Measurements from ENCODE around the gene YEATS2. TPM values are rescaled to one million over a fixed set of nuclear protein-coding genes. Genes with fewer than 3 reads are reported as not detected.

YEATS2 gene
- total and polyA plus RNA-seq, 12 donors, result 4.9 to 27.1 (median 14.0) TPM

- intact Hi-C loops (cut with DNase I), result loop anchor here in 1 of 2 donors (5.0 kb wide), 1 partner anchor 293 kb away; no protein-coding TSS in a partner anchor
- 83 to 84% (median 84%) methylated on average over 7 of the region's 7 CpGs for WGBS, 4 donors
- H3K27me3 ChIP-seq, result no peaks in the 10 kb centered on the region
- H3K36me3 ChIP-seq (replicated peaks in 1 of 2), result peaks cover 0 to 30% of the 10 kb centered on the region in 2 donors
- no peaks in the 10 kb centered on the region for H3K9me3 ChIP-seq (replicated peaks in 1 of 3)
- H3K27ac ChIP-seq, result peak overlapping the region in 1 of 5 donors; percentile 61
- TF ChIP-seq CTCF (IDR thresholded peaks at IDR 0.05) (no peak), POLR2A (IDR thresholded peaks at IDR 0.05) (no peak)
- H3K4me1 ChIP-seq (replicated peaks in 1 of 2), result peaks cover 0 to 17% of the 10 kb centered on the region in 2 donors
- H3K4me3 ChIP-seq, result no peak overlapping the region
- DNase-seq, result no peak
These were observed 67.5 kb downstream of the YEATS2 start for GRCh38 chr3:183764847-183765731.

DNA sequence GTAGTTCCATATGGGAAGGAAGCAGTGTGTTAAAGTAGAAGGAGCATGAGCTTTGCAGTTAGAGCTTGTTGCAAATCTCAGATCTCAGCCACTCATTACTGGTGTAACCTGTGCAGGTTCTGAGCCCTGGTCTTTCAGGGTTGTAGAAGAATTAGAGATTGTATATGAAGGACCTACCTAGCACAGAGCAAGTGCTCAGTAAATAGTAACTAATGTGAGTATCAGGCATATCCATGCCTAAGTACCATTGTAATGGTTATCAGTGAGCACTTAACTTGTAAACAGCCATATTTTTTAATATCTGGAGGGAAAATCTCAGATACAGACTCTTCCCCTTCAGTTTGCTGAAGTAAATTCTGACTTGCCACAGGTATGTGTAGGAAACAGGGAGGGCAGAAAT is 68.5 kb downstream of the YEATS2 start:
- no peaks in the 10 kb centered on the region for H3K9me3 ChIP-seq (replicated peaks in 1 of 3)
- no peak for TF ChIP-seq POLR2A (IDR thresholded peaks at IDR 0.05)
- TF ChIP-seq CTCF (IDR thresholded peaks at IDR 0.05), result no peak
- no peak overlapping the region for H3K4me3 ChIP-seq
- H3K4me1 ChIP-seq (replicated peaks in 1 of 2), result peaks cover 0 to 17% of the 10 kb centered on the region in 2 donors
- no peaks in the 10 kb centered on the region for H3K27me3 ChIP-seq
- intact Hi-C loops (cut with DNase I), result loop anchor here in 1 of 2 donors (5.0 kb wide), 1 partner anchor 294 kb away; no protein-coding TSS in a partner anchor
- peaks cover 0 to 21% of the 10 kb centered on the region in 2 donors for H3K36me3 ChIP-seq (replicated peaks in 1 of 2)
- H3K27ac ChIP-seq, result no peak overlapping the region
- no peak for DNase-seq

DNA sequence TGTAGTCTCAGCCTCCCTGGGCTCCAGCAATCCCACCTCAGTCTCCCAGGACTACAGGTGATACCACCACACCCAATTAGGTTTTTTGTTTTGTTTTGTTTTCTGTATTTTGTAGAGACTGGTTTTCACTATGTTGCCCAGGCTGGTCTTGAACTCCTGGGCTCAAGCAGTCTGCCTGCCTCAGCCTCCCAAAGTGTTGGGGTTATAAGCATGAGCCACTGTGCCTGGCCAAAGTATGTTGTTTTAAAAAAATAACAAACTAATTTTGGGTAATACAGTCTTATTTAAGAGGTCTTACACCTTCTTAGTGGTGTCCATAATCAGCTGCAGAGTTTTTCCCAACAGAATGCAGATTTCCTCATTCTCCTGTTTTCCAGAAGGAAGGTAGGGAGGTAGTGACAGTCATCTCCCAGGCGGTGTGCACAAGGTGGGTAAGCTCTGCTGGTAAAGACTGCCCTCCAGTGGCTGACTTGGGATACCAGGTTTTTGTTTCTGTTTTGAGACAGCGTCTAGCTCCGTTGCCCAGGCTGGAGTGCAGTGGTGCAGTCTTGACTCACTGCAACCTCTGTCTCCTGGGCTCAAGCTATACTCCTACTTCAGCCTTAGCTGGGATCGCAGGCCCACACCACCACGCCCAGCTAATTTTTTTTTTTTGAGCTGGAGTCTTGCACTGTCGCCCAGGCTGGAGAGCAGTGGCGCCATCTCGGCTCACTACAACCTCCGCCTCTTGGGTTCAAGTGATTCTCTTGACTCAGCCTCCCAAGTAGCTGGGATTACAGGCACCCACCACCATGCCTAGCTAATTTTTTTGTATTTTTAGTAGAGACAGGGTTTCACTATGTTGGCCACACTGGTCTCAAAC is 69.4 kb downstream of the YEATS2 start:
- Histone ChIP-seq H3K4me1 (replicated peaks in 1 of 2) (peaks cover 0 to 17% of the 10 kb centered on the region in 2 donors), H3K9me3 (replicated peaks in 1 of 3) (no peaks in the 10 kb centered on the region), H3K4me3 (no peak overlapping the region), H3K27ac (no peak overlapping the region), H3K36me3 (replicated peaks in 1 of 2) (peaks cover 0 to 12% of the 10 kb centered on the region in 2 donors), H3K27me3 (no peaks in the 10 kb centered on the region)
- intact Hi-C loops (cut with DNase I), result loop anchor here in 1 of 2 donors (5.0 kb wide), 1 partner anchor 295 kb away; no protein-coding TSS in a partner anchor
- peak; percentile 78 to 94 (median 85) for DNase-seq
- peak; percentile 77 to 89 (median 87) for TF ChIP-seq CTCF (IDR thresholded peaks at IDR 0.05)
- TF ChIP-seq POLR2A (IDR thresholded peaks at IDR 0.05), result no peak
- 59 to 68% (median 62%) methylated on average over 9 of the region's 9 CpGs for WGBS, 4 donors

- WGBS, 4 donors, result 88 to 91% (median 90%) methylated on average over 8 of the region's 8 CpGs
- TF ChIP-seq POLR2A (IDR thresholded peaks at IDR 0.05) (no peak), CTCF (IDR thresholded peaks at IDR 0.05) (no peak)
- Histone ChIP-seq H3K4me1 (replicated peaks in 1 of 2) (peaks cover 0 to 17% of the 10 kb centered on the region in 2 donors), H3K27me3 (no peaks in the 10 kb centered on the region), H3K36me3 (replicated peaks in 1 of 2) (peaks cover 0 to 6% of the 10 kb centered on the region in 2 donors), H3K4me3 (no peak overlapping the region), H3K27ac (no peak overlapping the region), H3K9me3 (replicated peaks in 1 of 3) (no peaks in the 10 kb centered on the region)
- intact Hi-C loops (cut with DNase I), result loop anchor here in 1 of 2 donors (5.0 kb wide), 1 partner anchor 296 kb away; no protein-coding TSS in a partner anchor
- DNase-seq, result no peak
These were observed 70.5 kb downstream of the YEATS2 start for GRCh38 chr3:183768114-183768513.
